Liver (tissue), 9 donors: ENCODE results near the gene MARK2. TPM values are rescaled to one million over a fixed set of nuclear protein-coding genes. Genes with fewer than 3 reads are reported as not detected.

Experiments
- DNase-seq: peaks from one replicate; pipeline ENCODE4 v3.0.0-alpha.2; 2017; ENCODE audit warnings: low spot score
- H3K27ac ChIP-seq, 2 donors: one replicate each; pipeline ENCODE4 v1.7.0; 2013; ENCODE audit warnings: inconsistent platforms in 2 of 2, low read length in 2 of 2, control low read depth in 1 of 2, low read depth in 1 of 2, mild to moderate bottlenecking in 1 of 2
- H3K27me3 ChIP-seq, 4 donors: one replicate each; pipeline versions ENCODE4 v1.6.1 to v1.7.0; 2013; ENCODE audit warnings: low read length in 3 of 4, inconsistent platforms in 1 of 4, mild to moderate bottlenecking in 1 of 4, moderate library complexity in 1 of 4; ENCODE audit not compliant: control insufficient read depth in 4 of 4, insufficient read depth in 4 of 4
- H3K36me3 ChIP-seq, 4 donors: one replicate each; pipeline versions ENCODE4 v1.6.1 to v1.7.0; 2013; ENCODE audit warnings: low read length in 3 of 4, mild to moderate bottlenecking in 3 of 4, low read depth in 1 of 4, moderate library complexity in 1 of 4; ENCODE audit not compliant: control insufficient read depth in 4 of 4, insufficient read depth in 3 of 4
- H3K4me1 ChIP-seq, 4 donors: one replicate each; pipeline versions ENCODE4 v1.6.1 to v1.7.0; 2013; ENCODE audit warnings: low read length in 3 of 4, mild to moderate bottlenecking in 3 of 4, moderate library complexity in 1 of 4; ENCODE audit not compliant: control insufficient read depth in 4 of 4, insufficient read depth in 4 of 4
- H3K4me3 ChIP-seq, 3 donors: one replicate each; pipeline versions ENCODE4 v1.6.1 to v1.7.0; 2013; ENCODE audit warnings: low read length in 3 of 3, control low read depth in 1 of 3, low read depth in 1 of 3, mild to moderate bottlenecking in 1 of 3
- H3K9ac ChIP-seq, 2 donors: one replicate each; pipeline ENCODE4 v1.7.0; 2013; ENCODE audit warnings: low read length in 2 of 2, mild to moderate bottlenecking in 2 of 2, moderate library complexity in 2 of 2, control low read depth in 1 of 2, low read depth in 1 of 2
- H3K9me3 ChIP-seq, 4 donors: one replicate each; pipeline versions ENCODE4 v1.6.1 to v1.7.0; 2013; ENCODE audit warnings: low read length in 3 of 4; ENCODE audit not compliant: control insufficient read depth in 4 of 4
- ATF3 ChIP-seq: IDR thresholded peaks from 2 replicates; pipeline ENCODE4 v1.6.1; 2016; ENCODE audit warnings: antibody characterized with exemption
- EGR1 ChIP-seq, 2 donors: IDR thresholded peaks; 2 replicates each; pipeline ENCODE4 v1.6.1; 2016 to 2018; ENCODE audit warnings: antibody characterized with exemption in 2 of 2, low read depth in 2 of 2
- FOXA1 ChIP-seq: IDR thresholded peaks from 2 replicates; pipeline ENCODE4 v1.6.1; 2016; ENCODE audit warnings: antibody characterized with exemption
- FOXA2 ChIP-seq: IDR thresholded peaks from 2 replicates; pipeline ENCODE4 v1.6.1; 2016; ENCODE audit warnings: antibody characterized with exemption
- GABPA ChIP-seq, 2 donors: IDR thresholded peaks in 1 of 2; conservative IDR thresholded peaks in 1 of 2; 2 replicates each; pipeline ENCODE4 v1.6.1; 2016; ENCODE audit warnings: antibody characterized with exemption in 2 of 2, mild to moderate bottlenecking in 1 of 2, moderate library complexity in 1 of 2
- HNF4A ChIP-seq, 2 donors: conservative IDR thresholded peaks; 2 replicates each; pipeline ENCODE4 v1.6.1; 2016; ENCODE audit warnings: antibody characterized with exemption in 2 of 2, mild to moderate bottlenecking in 2 of 2
- HNF4G ChIP-seq: IDR thresholded peaks from 2 replicates; pipeline ENCODE4 v1.6.1; 2016; ENCODE audit warnings: antibody characterized with exemption
- JUND ChIP-seq, 2 donors: IDR thresholded peaks; 2 replicates each; pipeline ENCODE4 v1.6.1; 2016; ENCODE audit warnings: antibody characterized with exemption in 2 of 2
- MAX ChIP-seq: IDR thresholded peaks from 2 replicates; pipeline ENCODE4 v1.6.1; 2016; ENCODE audit warnings: antibody characterized with exemption
- NR2F2 ChIP-seq: IDR thresholded peaks from 2 replicates; pipeline ENCODE4 v1.6.1; 2016; ENCODE audit warnings: antibody characterized with exemption
- REST ChIP-seq: IDR thresholded peaks from 2 replicates; pipeline ENCODE4 v1.6.1; 2016; ENCODE audit warnings: antibody characterized with exemption, mild to moderate bottlenecking
- RXRA ChIP-seq, 2 donors: IDR thresholded peaks; 2 replicates each; pipeline ENCODE4 v1.6.1; 2017 to 2018; ENCODE audit warnings: antibody characterized with exemption in 2 of 2, mild to moderate bottlenecking in 1 of 2
- SP1 ChIP-seq: IDR thresholded peaks from 2 replicates; pipeline ENCODE4 v1.6.1; 2018; ENCODE audit warnings: antibody characterized with exemption, mild to moderate bottlenecking
- TAF1 ChIP-seq: conservative IDR thresholded peaks from 2 replicates; pipeline ENCODE4 v1.6.1; 2016; ENCODE audit warnings: antibody characterized with exemption, mild to moderate bottlenecking
- YY1 ChIP-seq: IDR thresholded peaks from 2 replicates; pipeline ENCODE4 v1.6.1; 2016; ENCODE audit warnings: antibody characterized with exemption, mild to moderate bottlenecking
- ZBTB33 ChIP-seq: IDR thresholded peaks from 2 replicates; pipeline ENCODE4 v1.6.1; 2016; ENCODE audit warnings: antibody characterized with exemption
- WGBS: extraction: QIAGEN DNeasy Blood & Tissue Kit; methylation state at CpG from one replicate; pipeline ENCODE4 v1.1.7; 2013; 5-methylcytosine and 5-hydroxymethylcytosine counted together
- polyA plus RNA-seq, 2 donors: library from polyadenylated mRNA; stranded (reverse) in 1 of 2; unstranded in 1 of 2; fragments of 200-250 nt in 1 of 2; fragments of >200 nt in 1 of 2; fragmentation: Nextera tagmentation in 1 of 2; extraction: Ambion mirVana in 1 of 2; gene quantifications; one replicate each; pipeline versions ENCODE4 v1.2.1 to v1.2.3, GENCODE V29; 2013 to 2015
- total RNA-seq, 2 donors: library from RNA; depleted of rRNA; stranded (reverse); fragments of >200 nt; gene quantifications; one replicate each; pipeline ENCODE4 v1.2.3, GENCODE V29; 2014
- TF ChIP-seq, protein P1 (sequence below): fragments of 150-350 bp; IDR thresholded peaks from 2 replicates; pipeline ENCODE4 v1.5.1; 2017; ENCODE audit warnings: improper control_type of control experiment, low read depth, low read length; ENCODE audit not compliant: missing input control
- donor health status: healthy.
- donor health status: healthy.
- donor health status: healthy.
- donor health status: healthy.
- donor health status: healthy.

MARK2 gene
- total and polyA plus RNA-seq, 4 donors: 3.4 to 11.6 (median 8.0) TPM

DNA sequence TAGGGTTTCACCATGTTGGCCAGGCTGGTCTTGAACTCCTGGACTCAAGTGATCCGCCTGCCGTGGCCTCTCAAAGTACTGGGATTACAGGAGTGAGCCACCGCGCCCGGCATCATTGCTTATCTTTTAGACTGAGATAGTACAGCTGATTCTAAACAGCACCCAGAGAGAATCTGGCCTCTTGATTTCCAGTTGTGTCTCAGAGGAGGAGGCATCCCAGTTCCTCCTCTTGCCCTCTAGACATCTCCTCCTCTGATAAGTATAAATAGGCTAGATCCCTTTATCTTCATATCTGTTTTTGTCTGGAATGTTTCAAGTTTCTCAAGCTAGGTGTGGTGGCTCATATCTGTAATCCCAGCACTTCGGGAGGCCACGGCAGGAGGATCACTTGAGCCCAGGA, 7.0 kb downstream of the MARK2 start:
- no peak for DNase-seq
- no peaks in the 10 kb centered on the region for H3K27me3 ChIP-seq
- no peaks in the 10 kb centered on the region for H3K9me3 ChIP-seq
- H3K4me3 ChIP-seq: no peak overlapping the region
- H3K9ac ChIP-seq: no peak overlapping the region
- H3K36me3 ChIP-seq: peaks cover 0 to 2% (median 0%) of the 10 kb centered on the region in 4 donors
- TF ChIP-seq ATF3: no peak
- no peak for TF ChIP-seq GABPA (IDR thresholded peaks at IDR 0.05 in 1 of 2, conservative IDR thresholded peaks at IDR 0.05 in 1 of 2)
- no peak for TF ChIP-seq FOXA1
- TF ChIP-seq HNF4G: no peak
- TF ChIP-seq REST: no peak
- TF ChIP-seq JUND (IDR thresholded peaks at IDR 0.05): no peak
- no peak for TF ChIP-seq EGR1 (IDR thresholded peaks at IDR 0.05; ENCODE audit: low read depth in 2 of 2)
- no peak for TF ChIP-seq RXRA (IDR thresholded peaks at IDR 0.05)
- TF ChIP-seq MAX: no peak
- no peak for TF ChIP-seq SP1
- no peak for TF ChIP-seq YY1
- TF ChIP-seq FOXA2: no peak
- TF ChIP-seq HNF4A (conservative IDR thresholded peaks at IDR 0.05): no peak
- WGBS: 92% methylated on average over 7 of the region's 7 CpGs
- no peak overlapping the region for H3K27ac ChIP-seq
- H3K4me1 ChIP-seq: peaks cover 3 to 24% (median 23%) of the 10 kb centered on the region in 4 donors

- Histone ChIP-seq H3K4me1 (peaks cover 0 to 18% (median 15%) of the 10 kb centered on the region in 4 donors), H3K27me3 (no peaks in the 10 kb centered on the region), H3K4me3 (no peak overlapping the region), H3K27ac (no peak overlapping the region), H3K36me3 (peaks cover 0 to 2% (median 0%) of the 10 kb centered on the region in 4 donors), H3K9ac (no peak overlapping the region), H3K9me3 (no peaks in the 10 kb centered on the region)
- TF ChIP-seq NR2F2: no peak
- DNase-seq: no peak
- WGBS: 96% methylated on average over 6 of the region's 6 CpGs
These were observed 8.0 kb downstream of the MARK2 start for GRCh38 chr11:63846897-63847296.

DNA sequence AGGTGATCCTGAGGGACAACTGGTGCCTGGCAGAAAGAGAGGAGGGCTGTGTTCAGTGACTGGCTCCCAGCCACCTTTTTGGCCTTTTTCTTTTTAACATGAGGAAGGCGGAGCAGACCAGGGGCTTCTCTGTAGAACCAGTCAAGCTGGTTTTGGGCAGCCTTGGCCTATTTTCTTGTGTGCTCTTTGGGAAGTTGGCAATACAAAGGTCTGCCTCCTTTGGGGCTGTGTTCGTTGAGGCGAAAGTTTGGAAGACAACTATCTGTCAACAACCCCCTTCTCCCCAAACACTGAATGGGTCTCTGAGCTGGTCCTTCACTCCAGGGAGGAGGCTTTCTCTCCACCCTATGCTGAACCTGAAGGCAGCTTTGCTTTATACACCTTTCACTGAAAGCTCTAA, 8.5 kb downstream of the MARK2 start:
- WGBS: 84% methylated on average over 3 of the region's 3 CpGs
- peaks cover 0 to 17% (median 13%) of the 10 kb centered on the region in 4 donors for H3K4me1 ChIP-seq
- peaks cover 0 to 2% (median 0%) of the 10 kb centered on the region in 4 donors for H3K36me3 ChIP-seq

More for the DNA sequence above, 8.5 kb downstream of the MARK2 start:
- Histone ChIP-seq H3K4me3 (no peak overlapping the region), H3K27ac (no peak overlapping the region), H3K9ac (no peak overlapping the region), H3K9me3 (no peaks in the 10 kb centered on the region), H3K27me3 (no peaks in the 10 kb centered on the region)
- TF ChIP-seq MAX: no peak
- TF ChIP-seq FOXA1: no peak
- no peak for TF ChIP-seq RXRA (IDR thresholded peaks at IDR 0.05)
- TF ChIP-seq HNF4A (conservative IDR thresholded peaks at IDR 0.05): no peak
- no peak for TF ChIP-seq JUND (IDR thresholded peaks at IDR 0.05)
- no peak for TF ChIP-seq ZBTB33
- no peak for TF ChIP-seq TAF1
- TF ChIP-seq, protein P1, sequence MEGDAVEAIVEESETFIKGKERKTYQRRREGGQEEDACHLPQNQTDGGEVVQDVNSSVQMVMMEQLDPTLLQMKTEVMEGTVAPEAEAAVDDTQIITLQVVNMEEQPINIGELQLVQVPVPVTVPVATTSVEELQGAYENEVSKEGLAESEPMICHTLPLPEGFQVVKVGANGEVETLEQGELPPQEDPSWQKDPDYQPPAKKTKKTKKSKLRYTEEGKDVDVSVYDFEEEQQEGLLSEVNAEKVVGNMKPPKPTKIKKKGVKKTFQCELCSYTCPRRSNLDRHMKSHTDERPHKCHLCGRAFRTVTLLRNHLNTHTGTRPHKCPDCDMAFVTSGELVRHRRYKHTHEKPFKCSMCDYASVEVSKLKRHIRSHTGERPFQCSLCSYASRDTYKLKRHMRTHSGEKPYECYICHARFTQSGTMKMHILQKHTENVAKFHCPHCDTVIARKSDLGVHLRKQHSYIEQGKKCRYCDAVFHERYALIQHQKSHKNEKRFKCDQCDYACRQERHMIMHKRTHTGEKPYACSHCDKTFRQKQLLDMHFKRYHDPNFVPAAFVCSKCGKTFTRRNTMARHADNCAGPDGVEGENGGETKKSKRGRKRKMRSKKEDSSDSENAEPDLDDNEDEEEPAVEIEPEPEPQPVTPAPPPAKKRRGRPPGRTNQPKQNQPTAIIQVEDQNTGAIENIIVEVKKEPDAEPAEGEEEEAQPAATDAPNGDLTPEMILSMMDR: no peak
- no peak for TF ChIP-seq GABPA (IDR thresholded peaks at IDR 0.05 in 1 of 2, conservative IDR thresholded peaks at IDR 0.05 in 1 of 2)
- DNase-seq: no peak
